Measurements from ENCODE around the gene THSD7B.

Gene THSD7B

GRCh38 chr2:137250401-137250800, 485.1 kb downstream of the THSD7B start:
- no peak overlapping the region for H2BK5ac ChIP-seq (ENCODE audit: low read length)
- H3K4ac ChIP-seq (ENCODE audit: low read length), result no peak overlapping the region
- H3K4me3 ChIP-seq (ENCODE audit: low read length in 2 of 2), result no peak overlapping the region
- no peak overlapping the region for H2BK12ac ChIP-seq (ENCODE audit: low read length)
- no peak overlapping the region for H2BK15ac ChIP-seq (ENCODE audit: low read length)
- no peak overlapping the region for H2AK5ac ChIP-seq (ENCODE audit: low read depth, low read length)
- H3K18ac ChIP-seq (ENCODE audit: low read length), result no peak overlapping the region
- DNase-seq (ENCODE audit: low spot score), result no peak
- H3K4me1 ChIP-seq (ENCODE audit: control insufficient read depth in 2 of 2, insufficient read depth in 1 of 2, low read depth in 1 of 2, low read length in 2 of 2), result no peaks in the 10 kb centered on the region
- no peak overlapping the region for H3K27ac ChIP-seq (replicated peaks; ENCODE audit: low read length)
- H4K8ac ChIP-seq (ENCODE audit: low read depth, low read length), result no peak overlapping the region
- no peak overlapping the region for H4K91ac ChIP-seq (ENCODE audit: low read depth, low read length, poor library complexity)
- H3K27me3 ChIP-seq (ENCODE audit: control insufficient read depth in 3 of 3, insufficient read depth in 3 of 3, low read depth in 1 of 3, low read length in 3 of 3), result no peaks in the 10 kb centered on the region
- H3K9ac ChIP-seq (ENCODE audit: low read depth, low read length, poor library complexity), result no peak overlapping the region
- H3K14ac ChIP-seq (ENCODE audit: low read length), result no peak overlapping the region
- no peaks in the 10 kb centered on the region for H3K36me3 ChIP-seq (replicated peaks in 1 of 2; ENCODE audit: control insufficient read depth in 2 of 2, insufficient read depth in 2 of 2, low read length in 2 of 2)
- no peak overlapping the region for H2BK120ac ChIP-seq (ENCODE audit: low read depth, low read length)
- no CpG with 5 or more reads among the region's 3 CpGs for WGBS, 2 donors (ENCODE audit: extremely low coverage in 2 of 2, insufficient read length in 2 of 2, insufficient replicate concordance in 1 of 2)
- H3K4me2 ChIP-seq (ENCODE audit: insufficient read depth, low read length, poor library complexity, severe bottlenecking), result no peak overlapping the region
- H3K9me3 ChIP-seq (replicated peaks in 1 of 2; ENCODE audit: control insufficient read depth in 2 of 2, insufficient read depth in 1 of 2, low read depth in 1 of 2, low read length in 2 of 2), result no peaks in the 10 kb centered on the region
- H2AFZ ChIP-seq (ENCODE audit: low read length), result no peak overlapping the region
- H3K23ac ChIP-seq (ENCODE audit: low read depth, low read length, poor library complexity), result no peak overlapping the region
- H3K79me1 ChIP-seq (ENCODE audit: low read depth, low read length), result no peaks in the 10 kb centered on the region

GRCh38 chr2:137251045-137251444, 485.7 kb downstream of the THSD7B start:
- Histone ChIP-seq H3K4me1 (ENCODE audit: control insufficient read depth in 2 of 2, insufficient read depth in 1 of 2, low read depth in 1 of 2, low read length in 2 of 2) (no peaks in the 10 kb centered on the region), H2BK120ac (ENCODE audit: low read depth, low read length) (no peak overlapping the region), H3K36me3 (replicated peaks in 1 of 2; ENCODE audit: control insufficient read depth in 2 of 2, insufficient read depth in 2 of 2, low read length in 2 of 2) (no peaks in the 10 kb centered on the region), H4K8ac (ENCODE audit: low read depth, low read length) (no peak overlapping the region), H4K91ac (ENCODE audit: low read depth, low read length, poor library complexity) (no peak overlapping the region), H3K79me1 (ENCODE audit: low read depth, low read length) (no peaks in the 10 kb centered on the region), H3K9me3 (replicated peaks in 1 of 2; ENCODE audit: control insufficient read depth in 2 of 2, insufficient read depth in 1 of 2, low read depth in 1 of 2, low read length in 2 of 2) (no peaks in the 10 kb centered on the region), H3K27ac (replicated peaks; ENCODE audit: low read length) (no peak overlapping the region), H3K4me2 (ENCODE audit: insufficient read depth, low read length, poor library complexity, severe bottlenecking) (no peak overlapping the region), H3K18ac (ENCODE audit: low read length) (no peak overlapping the region), H2BK15ac (ENCODE audit: low read length) (no peak overlapping the region), H3K9ac (ENCODE audit: low read depth, low read length, poor library complexity) (no peak overlapping the region), H2AK5ac (ENCODE audit: low read depth, low read length) (no peak overlapping the region), H2BK5ac (ENCODE audit: low read length) (no peak overlapping the region), H3K27me3 (ENCODE audit: control insufficient read depth in 3 of 3, insufficient read depth in 3 of 3, low read depth in 1 of 3, low read length in 3 of 3) (no peaks in the 10 kb centered on the region), H3K14ac (ENCODE audit: low read length) (no peak overlapping the region), H3K23ac (ENCODE audit: low read depth, low read length, poor library complexity) (no peak overlapping the region), H2BK12ac (ENCODE audit: low read length) (no peak overlapping the region), H3K4me3 (ENCODE audit: low read length in 2 of 2) (no peak overlapping the region), H3K4ac (ENCODE audit: low read length) (no peak overlapping the region), H2AFZ (ENCODE audit: low read length) (no peak overlapping the region)
- no peak for DNase-seq (ENCODE audit: low spot score)
- no CpG with 5 or more reads among the region's 3 CpGs for WGBS, 2 donors (ENCODE audit: extremely low coverage in 2 of 2, insufficient read length in 2 of 2, insufficient replicate concordance in 1 of 2)

- Histone ChIP-seq H3K14ac (ENCODE audit: low read length) (no peak overlapping the region), H3K4me2 (ENCODE audit: insufficient read depth, low read length, poor library complexity, severe bottlenecking) (no peak overlapping the region), H2BK120ac (ENCODE audit: low read depth, low read length) (no peak overlapping the region), H3K27me3 (ENCODE audit: control insufficient read depth in 3 of 3, insufficient read depth in 3 of 3, low read depth in 1 of 3, low read length in 3 of 3) (no peaks in the 10 kb centered on the region), H3K36me3 (replicated peaks in 1 of 2; ENCODE audit: control insufficient read depth in 2 of 2, insufficient read depth in 2 of 2, low read length in 2 of 2) (no peaks in the 10 kb centered on the region), H3K9ac (ENCODE audit: low read depth, low read length, poor library complexity) (no peak overlapping the region), H3K79me1 (ENCODE audit: low read depth, low read length) (no peaks in the 10 kb centered on the region), H3K4me3 (ENCODE audit: low read length in 2 of 2) (no peak overlapping the region), H2BK15ac (ENCODE audit: low read length) (no peak overlapping the region), H3K4ac (ENCODE audit: low read length) (no peak overlapping the region), H4K8ac (ENCODE audit: low read depth, low read length) (no peak overlapping the region), H3K27ac (replicated peaks; ENCODE audit: low read length) (no peak overlapping the region), H3K23ac (ENCODE audit: low read depth, low read length, poor library complexity) (no peak overlapping the region), H3K9me3 (replicated peaks in 1 of 2; ENCODE audit: control insufficient read depth in 2 of 2, insufficient read depth in 1 of 2, low read depth in 1 of 2, low read length in 2 of 2) (no peaks in the 10 kb centered on the region), H2BK12ac (ENCODE audit: low read length) (no peak overlapping the region), H3K4me1 (ENCODE audit: control insufficient read depth in 2 of 2, insufficient read depth in 1 of 2, low read depth in 1 of 2, low read length in 2 of 2) (no peaks in the 10 kb centered on the region), H4K91ac (ENCODE audit: low read depth, low read length, poor library complexity) (no peak overlapping the region), H2AFZ (ENCODE audit: low read length) (no peak overlapping the region), H2AK5ac (ENCODE audit: low read depth, low read length) (no peak overlapping the region), H2BK5ac (ENCODE audit: low read length) (no peak overlapping the region), H3K18ac (ENCODE audit: low read length) (no peak overlapping the region)
- no peak for DNase-seq (ENCODE audit: low spot score)
Measured at GRCh38 chr2:137252934-137253333, 487.6 kb downstream of the THSD7B start.

DNA sequence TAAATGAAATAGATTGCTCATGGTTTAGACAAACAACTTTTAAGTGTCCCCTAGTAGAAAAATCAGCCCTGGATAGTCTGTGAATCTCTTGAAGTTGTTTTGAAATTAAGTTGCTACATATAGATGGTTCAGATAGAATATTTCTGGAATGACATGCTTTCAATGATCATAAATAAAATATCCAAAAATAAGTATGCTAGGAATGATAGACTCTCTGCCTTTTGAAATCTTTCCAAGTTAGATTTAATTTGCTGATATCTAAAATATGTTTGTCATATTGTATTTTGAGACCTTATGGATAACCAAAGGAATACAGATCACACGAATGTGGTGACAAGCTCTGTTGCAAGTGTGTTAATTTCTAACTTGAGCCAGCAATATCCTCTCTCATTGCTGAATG, 488.7 kb downstream of the THSD7B start:
- Histone ChIP-seq H3K27me3 (ENCODE audit: control insufficient read depth in 3 of 3, insufficient read depth in 3 of 3, low read depth in 1 of 3, low read length in 3 of 3) (no peaks in the 10 kb centered on the region), H3K4me1 (ENCODE audit: control insufficient read depth in 2 of 2, insufficient read depth in 1 of 2, low read depth in 1 of 2, low read length in 2 of 2) (no peaks in the 10 kb centered on the region)
- WGBS, 2 donors (ENCODE audit: extremely low coverage in 2 of 2, insufficient read length in 2 of 2, insufficient replicate concordance in 1 of 2), result no CpG with 5 or more reads among the region's 1 CpG

More for the DNA sequence above, 488.7 kb downstream of the THSD7B start:
- Histone ChIP-seq H3K4me2 (ENCODE audit: insufficient read depth, low read length, poor library complexity, severe bottlenecking) (no peak overlapping the region), H4K8ac (ENCODE audit: low read depth, low read length) (no peak overlapping the region), H3K14ac (ENCODE audit: low read length) (no peak overlapping the region), H3K18ac (ENCODE audit: low read length) (no peak overlapping the region), H2BK12ac (ENCODE audit: low read length) (no peak overlapping the region), H2BK120ac (ENCODE audit: low read depth, low read length) (no peak overlapping the region), H2BK5ac (ENCODE audit: low read length) (no peak overlapping the region), H3K9ac (ENCODE audit: low read depth, low read length, poor library complexity) (no peak overlapping the region), H3K9me3 (replicated peaks in 1 of 2; ENCODE audit: control insufficient read depth in 2 of 2, insufficient read depth in 1 of 2, low read depth in 1 of 2, low read length in 2 of 2) (no peaks in the 10 kb centered on the region), H3K23ac (ENCODE audit: low read depth, low read length, poor library complexity) (no peak overlapping the region), H3K36me3 (replicated peaks in 1 of 2; ENCODE audit: control insufficient read depth in 2 of 2, insufficient read depth in 2 of 2, low read length in 2 of 2) (no peaks in the 10 kb centered on the region), H2AFZ (ENCODE audit: low read length) (no peak overlapping the region), H2AK5ac (ENCODE audit: low read depth, low read length) (no peak overlapping the region), H3K4ac (ENCODE audit: low read length) (no peak overlapping the region), H4K91ac (ENCODE audit: low read depth, low read length, poor library complexity) (no peak overlapping the region), H3K4me3 (ENCODE audit: low read length in 2 of 2) (no peak overlapping the region), H2BK15ac (ENCODE audit: low read length) (no peak overlapping the region), H3K79me1 (ENCODE audit: low read depth, low read length) (no peaks in the 10 kb centered on the region), H3K27ac (replicated peaks; ENCODE audit: low read length) (no peak overlapping the region)
- no peak for DNase-seq (ENCODE audit: low spot score)
